Fibroblast of villous mesenchyme (primary cell): ENCODE measurements around the gene STARD3. TPM values are rescaled to one million over a fixed set of nuclear protein-coding genes. Genes with fewer than 3 reads are reported as not detected.

Source experiments
- DNase-seq: peaks from one replicate; pipeline ENCODE4 v3.0.0-alpha.2; 2010; ENCODE audit warnings: low read depth
- H3K4me3 ChIP-seq: 2 replicates; pipeline ENCODE4 v1.5.1; 2011; ENCODE audit warnings: low read depth, mild to moderate bottlenecking, low read length
- total RNA-seq: library from RNA; depleted of rRNA; stranded (reverse); fragments of >200 nt; gene quantifications from 2 replicates; pipeline ENCODE4 v1.2.3, GENCODE V29; 2012
- TF ChIP-seq, protein P1 (sequence below): IDR thresholded peaks from 2 replicates; pipeline ENCODE4 v1.5.1; 2012; ENCODE audit warnings: low read depth, mild to moderate bottlenecking, low read length; ENCODE audit not compliant: insufficient read depth

The STARD3 gene
- total RNA-seq, 1 donor, result 23.7 TPM

GRCh38 chr17:39655105-39655504 lies 18.2 kb downstream of the STARD3 start:
- TF ChIP-seq, protein P1, sequence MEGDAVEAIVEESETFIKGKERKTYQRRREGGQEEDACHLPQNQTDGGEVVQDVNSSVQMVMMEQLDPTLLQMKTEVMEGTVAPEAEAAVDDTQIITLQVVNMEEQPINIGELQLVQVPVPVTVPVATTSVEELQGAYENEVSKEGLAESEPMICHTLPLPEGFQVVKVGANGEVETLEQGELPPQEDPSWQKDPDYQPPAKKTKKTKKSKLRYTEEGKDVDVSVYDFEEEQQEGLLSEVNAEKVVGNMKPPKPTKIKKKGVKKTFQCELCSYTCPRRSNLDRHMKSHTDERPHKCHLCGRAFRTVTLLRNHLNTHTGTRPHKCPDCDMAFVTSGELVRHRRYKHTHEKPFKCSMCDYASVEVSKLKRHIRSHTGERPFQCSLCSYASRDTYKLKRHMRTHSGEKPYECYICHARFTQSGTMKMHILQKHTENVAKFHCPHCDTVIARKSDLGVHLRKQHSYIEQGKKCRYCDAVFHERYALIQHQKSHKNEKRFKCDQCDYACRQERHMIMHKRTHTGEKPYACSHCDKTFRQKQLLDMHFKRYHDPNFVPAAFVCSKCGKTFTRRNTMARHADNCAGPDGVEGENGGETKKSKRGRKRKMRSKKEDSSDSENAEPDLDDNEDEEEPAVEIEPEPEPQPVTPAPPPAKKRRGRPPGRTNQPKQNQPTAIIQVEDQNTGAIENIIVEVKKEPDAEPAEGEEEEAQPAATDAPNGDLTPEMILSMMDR, result no peak
- DNase-seq, result no peak
- H3K4me3 ChIP-seq, result no peak overlapping the region

DNA sequence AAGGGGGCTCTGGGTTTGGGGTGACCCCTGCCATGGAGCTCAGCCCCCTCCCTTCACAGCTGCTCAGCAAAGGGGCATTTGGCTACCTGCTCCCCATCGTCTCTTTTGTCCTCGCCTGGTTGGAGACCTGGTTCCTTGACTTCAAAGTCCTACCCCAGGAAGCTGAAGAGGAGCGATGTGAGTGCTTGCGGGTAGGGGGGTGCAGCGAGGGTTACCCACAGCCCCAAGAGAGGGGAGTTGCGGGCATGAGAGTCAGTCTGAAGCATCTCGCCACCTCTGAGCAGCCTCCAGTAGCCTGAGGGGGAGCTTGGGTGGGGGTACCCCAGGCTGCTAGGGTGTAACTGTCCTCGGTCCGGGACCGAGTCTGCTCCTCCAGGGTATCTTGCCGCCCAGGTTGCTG lies 21.4 kb downstream of the STARD3 start:
- no peak for DNase-seq
- H3K4me3 ChIP-seq, result no peak overlapping the region
- TF ChIP-seq, protein P1, result no peak

DNA sequence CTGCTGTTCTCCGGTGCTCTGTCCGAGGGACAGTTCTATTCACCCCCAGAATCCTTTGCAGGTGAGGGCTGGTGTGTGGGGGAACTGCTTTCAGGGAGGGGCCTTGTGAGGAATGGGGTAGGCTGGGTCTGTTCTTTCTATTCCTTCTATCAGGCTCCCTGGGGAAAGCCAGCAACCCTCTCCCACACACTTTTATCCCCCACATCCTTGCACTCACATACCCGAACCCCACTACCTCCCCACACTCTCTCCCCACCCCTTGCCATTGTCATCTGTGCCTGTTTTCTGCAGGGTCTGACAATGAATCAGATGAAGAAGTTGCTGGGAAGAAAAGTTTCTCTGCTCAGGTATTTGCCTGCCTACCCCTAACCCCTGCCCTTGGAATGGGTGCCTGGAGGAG lies 21.8 kb downstream of the STARD3 start:
- TF ChIP-seq, protein P1, result no peak
- no peak overlapping the region for H3K4me3 ChIP-seq
- DNase-seq, result no peak

DNA sequence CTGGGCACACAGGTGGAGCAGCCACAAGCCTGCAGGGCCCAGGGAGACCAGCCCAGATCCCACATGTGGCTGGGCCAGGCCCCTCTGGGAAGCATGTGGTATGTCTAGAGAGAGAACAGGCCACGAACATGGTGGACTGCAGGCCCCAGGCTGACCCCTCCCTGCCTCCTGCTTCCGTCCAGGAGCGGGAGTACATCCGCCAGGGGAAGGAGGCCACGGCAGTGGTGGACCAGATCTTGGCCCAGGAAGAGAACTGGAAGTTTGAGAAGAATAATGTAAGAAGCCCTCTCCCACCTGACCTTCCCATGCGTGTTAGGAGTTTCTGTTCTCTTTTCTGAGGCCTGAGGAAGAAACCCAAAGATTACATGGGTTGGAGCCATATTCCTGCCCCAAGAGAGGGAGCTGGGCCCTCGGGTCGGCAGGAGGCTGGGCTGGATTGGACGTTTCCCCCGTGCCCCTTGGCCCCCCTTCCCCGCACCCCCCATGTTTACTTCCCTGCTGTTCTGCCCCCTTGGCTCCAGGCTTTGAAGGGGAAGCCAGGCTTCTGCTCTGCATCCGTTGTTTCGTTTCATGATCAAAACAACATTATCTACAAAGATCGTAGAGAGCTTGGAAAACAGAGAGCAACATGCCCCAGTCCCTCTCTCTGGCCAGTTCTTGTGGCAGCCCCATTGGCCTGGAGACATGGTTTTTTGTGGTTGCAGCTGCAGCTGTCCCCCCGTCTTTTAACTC lies 22.5 kb downstream of the STARD3 start:
- TF ChIP-seq, protein P1, result no peak
- no peak overlapping the region for H3K4me3 ChIP-seq
- DNase-seq, result no peak

DNA sequence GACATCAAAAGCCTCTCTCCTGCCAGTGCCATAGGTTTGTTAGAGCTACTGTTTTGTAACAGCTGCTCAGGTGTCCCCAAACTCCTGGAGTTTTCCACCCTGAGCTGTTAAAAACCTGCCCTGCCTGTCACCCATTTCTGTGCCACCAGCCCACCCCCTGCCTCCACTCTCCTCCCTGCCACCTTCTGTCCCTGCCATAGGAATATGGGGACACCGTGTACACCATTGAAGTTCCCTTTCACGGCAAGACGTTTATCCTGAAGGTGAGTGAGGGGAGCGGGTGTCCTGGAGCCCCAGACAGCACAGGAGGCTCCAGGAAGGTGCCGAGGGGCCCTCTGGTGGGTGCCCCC lies 23.0 kb downstream of the STARD3 start:
- TF ChIP-seq, protein P1, result no peak
- no peak overlapping the region for H3K4me3 ChIP-seq
- DNase-seq, result no peak

GRCh38 chr17:39660397-39661385 lies 23.7 kb downstream of the STARD3 start:
- TF ChIP-seq, protein P1, result no peak
- no peak for DNase-seq
- no peak overlapping the region for H3K4me3 ChIP-seq
